Stimulated activated CD4-positive, alpha-beta T cell treated with anti-CD3 and anti-CD28 coated beads, Interleukin-1b, Interleukin-23, amount 100 ng/mL, for 24 hours (primary cell): Measurements from ENCODE around the gene CRIM1.

Source experiments
- DNase-seq, 4 experiments: peaks; one replicate each; pipeline ENCODE4 v3.0.0-alpha.2; 2020; ENCODE audit warnings: low read depth in 4 of 4, low spot score in 1 of 4

CRIM1 gene

DNA sequence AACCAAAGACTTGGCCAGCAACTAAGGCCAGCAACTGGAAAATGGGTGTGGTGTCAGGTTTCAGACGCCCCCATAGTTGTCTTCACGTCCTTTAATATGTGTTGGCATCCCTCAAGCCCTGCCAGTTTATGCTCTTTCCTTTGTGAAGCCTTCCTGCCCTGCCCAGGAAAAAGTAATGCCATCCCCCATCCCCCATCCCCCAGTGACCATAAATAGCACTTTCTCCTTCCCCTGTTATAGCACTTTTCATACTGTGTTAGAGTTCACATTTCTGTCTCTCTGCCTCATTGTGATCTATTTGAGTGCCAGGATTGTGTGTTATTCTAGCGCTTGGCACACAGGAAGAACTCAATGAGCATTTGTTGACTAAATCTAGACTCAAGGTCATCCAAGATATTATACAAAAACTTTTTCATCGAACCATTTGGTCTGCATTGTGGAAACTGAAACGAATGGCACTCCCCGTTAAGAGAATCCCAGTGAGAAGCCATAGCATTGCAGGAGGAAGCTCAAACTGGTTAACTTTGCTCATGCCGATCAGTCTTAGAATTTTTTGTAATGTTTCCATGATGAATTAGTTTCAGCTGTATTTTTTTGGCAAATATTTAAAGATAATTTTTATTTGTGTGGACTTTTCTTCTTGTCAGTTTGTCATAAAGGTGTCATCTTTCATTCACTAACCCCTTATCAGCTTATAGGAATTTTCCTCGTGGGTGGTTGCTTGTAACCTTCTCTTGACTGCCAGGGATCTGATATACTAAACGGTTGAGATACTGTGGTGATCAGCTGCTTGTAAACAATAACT lies 15.7 kb downstream of the CRIM1 start:
- no peak for DNase-seq

DNA sequence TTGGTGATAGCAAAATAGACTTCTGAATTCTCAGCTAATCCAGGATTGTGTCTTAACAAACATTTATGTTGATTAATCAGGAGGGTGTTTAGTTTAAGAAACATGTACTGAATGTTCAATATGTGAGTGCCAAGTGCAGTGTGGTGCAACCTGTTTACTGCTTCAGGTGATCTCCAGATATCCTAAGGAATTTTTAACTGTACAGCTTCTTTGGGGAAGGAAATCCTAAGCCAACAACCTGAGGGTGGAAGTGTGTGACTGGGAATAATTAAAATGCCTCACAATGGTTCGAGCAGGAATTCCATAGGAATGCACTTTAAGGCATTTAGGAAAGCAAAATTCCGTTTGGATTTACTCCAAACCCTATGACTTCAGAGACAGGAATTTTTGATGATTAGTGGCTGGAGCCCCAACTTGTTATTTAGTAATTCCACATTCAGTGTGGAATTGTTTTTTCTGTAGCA lies 16.4 kb downstream of the CRIM1 start:
- no peak for DNase-seq

DNA sequence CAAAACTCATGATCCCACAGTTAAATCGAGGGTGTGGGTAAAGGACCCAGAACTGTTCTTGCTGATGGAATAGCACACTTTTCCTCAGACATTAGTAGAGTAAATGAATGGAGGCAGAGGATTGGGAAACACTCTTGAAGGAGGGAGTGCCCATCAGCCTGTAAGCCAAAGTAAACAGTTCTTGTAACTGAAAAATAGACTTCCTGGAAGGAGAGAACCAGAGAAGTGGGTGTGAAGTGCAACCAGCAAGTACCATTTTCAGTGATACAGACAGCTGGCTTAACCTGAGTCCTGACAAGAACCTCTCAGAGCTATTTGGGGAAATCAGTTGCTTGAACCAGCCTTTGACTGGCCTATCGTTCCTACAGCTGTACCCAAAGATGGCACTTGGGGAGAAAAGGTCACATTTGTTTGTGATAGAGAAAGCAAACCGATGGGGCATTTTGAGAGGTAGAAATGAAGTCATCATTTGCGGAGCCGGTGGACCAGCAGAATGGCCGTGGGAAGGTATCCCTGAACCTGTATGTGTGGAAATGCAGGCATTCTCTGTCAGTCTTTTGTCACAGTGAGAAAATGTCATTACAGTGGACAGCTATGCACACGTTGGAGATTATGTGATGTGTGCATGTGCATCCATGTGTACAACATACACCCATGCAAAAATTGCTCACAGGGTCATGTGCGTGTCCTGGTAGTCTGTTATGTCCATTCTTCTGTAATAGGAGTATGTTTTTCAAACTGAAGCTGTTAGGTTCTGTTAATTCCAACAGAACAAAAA lies 17.8 kb downstream of the CRIM1 start:
- no peak for DNase-seq

DNA sequence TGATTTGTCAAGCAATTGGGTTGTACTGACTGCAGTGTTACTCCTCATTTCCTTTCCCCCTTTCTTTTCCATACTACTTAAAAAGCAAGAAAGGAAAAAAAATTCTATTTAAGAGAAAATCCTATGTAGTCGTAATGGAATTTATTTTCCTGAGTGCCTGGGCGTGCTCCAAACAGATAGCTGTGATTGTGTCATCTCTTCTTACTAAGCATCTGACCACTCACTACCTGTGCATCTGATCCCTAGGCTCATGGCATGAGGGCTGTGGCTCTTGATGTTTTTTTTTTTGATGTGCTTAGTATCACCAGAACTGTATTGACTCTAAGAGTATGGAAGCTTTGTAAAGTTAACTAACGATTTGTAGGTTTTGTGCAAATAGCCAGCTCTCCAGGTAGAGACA lies 19.0 kb downstream of the CRIM1 start:
- DNase-seq, result no peak

DNA sequence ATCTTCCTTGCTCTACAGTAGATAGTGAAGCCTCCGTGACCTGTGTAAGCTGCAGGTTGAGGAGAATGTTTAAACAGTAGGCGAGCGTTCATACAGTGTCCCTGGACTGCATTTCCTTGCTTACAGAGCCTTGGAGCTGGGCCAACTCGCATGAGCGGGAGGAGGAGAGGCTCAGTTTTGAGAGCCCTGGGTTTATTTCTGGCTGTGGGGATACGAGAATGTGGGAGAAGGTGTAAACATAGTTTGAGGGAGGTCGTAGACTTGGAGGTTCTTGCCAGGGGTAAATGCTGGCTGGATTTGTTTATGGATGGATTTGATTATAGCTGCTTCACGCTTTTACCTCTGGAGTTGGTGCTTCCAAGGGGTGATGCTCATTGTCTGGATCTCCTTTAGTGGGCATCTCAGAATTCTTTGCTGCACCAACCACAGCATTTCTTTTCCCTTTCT lies 20.8 kb downstream of the CRIM1 start:
- no peak for DNase-seq

DNA sequence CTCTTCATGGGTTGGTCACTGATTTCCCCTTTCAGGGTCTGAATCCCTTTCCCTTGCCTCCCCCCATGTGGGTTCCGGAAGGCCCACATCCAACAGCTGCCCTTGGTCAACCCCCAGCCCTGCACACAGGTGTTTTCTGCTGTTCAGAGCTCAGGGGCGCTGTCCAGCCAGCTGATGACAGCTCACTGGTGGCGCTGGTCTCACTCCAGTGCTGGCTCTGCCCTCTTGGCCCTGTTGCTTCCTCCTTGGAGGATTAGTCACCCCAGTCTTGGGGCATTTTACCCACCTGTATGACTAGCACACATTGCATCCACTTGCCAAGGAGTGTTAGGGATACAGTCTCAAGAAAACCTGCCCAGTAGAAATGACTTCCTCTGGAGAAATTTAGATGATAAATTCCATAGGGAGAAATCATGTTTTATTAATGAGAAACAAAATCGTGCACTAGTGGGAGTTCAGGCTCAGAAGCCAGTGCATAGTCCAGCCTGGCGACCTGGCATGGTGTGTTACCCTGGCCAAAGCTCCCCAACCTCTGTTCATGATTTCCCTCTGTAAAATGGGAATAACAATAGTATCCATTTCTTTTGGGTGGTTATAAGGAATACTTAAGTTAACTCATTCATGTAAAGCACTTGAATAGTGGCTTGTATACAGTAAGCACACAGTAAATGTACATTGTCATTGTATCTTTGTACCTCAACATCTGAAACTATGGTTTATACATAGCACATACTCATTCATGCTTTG lies 21.6 kb downstream of the CRIM1 start:
- DNase-seq, result no peak

DNA sequence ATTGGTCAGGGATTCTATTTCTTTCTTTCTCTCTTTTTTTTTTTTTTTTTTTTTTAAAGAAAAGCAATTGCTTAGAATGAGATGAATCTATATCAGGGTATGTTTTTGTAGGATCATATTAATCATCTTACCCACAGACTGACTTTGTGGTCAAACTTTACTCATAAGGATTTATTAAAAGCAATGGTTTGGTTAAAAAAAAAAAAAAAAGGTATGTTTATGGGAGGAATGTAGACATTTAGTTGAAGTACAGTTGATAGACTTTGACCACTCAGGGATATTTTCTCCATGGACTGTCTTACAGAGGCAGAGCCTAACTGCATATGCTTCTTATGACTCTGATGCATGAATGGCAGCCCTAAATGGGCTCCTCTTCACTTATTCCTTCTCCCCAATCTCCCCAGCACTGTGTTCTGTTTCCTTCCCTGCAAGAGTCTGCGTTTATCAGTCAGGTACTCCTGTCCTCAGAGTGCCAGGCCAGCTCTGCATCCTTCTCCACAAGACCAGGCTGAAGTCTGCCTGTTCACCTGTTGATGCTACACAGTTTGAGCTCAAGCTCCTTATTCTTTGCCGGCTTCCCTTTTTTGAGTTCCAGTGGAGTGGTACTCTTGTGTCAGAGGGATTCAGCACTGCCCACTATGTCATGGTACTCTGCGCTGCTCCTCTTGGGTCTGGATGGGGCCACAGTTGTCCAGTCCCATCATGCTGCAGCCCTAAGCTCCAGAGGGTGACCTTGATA lies 24.3 kb downstream of the CRIM1 start:
- DNase-seq, result no peak

DNA sequence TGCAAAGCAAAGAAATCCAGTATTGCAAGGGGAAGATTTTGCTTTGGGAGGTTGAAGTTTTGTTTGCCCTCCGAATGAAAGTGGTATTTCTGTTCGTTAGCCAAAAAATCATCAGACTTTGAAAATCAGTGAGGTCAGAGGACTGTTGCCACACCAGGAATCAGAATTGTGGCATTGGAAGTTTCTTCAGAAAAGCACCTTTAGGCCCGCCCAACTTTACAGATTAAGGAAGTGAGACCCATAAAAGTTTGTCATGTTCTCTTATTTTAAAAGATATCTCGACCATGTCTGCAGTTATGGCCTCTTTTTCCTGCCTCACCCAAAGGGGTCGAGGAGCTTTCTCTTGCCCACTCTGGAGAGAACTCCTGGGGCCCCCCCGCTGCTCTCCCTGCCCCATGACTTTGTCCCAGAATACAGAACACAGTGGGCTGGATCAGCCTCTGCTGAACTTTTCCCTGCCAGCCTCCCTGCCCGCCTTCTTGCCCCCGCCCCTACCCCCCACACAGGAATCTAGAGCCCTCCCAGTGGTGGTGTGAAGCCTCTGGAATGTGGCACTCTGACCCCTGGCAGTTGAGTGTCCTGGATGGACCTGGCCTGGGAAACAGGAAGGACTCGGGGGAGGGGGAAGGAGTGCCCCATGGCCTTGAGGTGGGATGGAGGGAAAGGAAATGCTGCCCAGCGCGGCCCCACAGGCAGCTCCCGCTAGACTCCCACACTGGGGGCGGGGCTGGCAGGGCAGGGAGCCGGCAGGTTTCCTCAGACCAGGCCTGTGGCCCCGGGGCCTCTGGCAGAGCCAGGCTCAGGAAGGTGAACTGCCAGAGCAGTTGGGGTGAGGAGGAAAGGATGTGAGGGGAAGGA lies 25.3 kb downstream of the CRIM1 start:
- no peak for DNase-seq

DNA sequence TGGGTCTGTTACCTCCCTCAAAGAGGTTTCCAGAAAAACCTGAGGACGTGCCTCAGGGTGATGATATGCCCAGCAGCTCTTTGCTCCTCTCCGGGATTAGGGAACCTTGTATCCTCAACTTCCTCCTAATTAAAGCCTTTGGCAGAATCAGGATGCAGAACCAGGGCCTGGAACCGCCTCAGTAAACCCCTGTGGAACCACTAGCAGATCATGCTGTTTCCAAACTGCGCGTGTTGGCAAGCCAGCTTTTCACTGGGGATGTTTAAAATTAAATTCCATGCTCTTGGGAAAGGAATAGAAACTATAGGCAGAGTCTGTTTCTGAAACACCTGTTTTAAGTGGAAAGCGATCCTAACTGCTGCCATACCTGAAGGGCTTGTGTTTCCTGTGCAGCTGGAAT lies 26.4 kb downstream of the CRIM1 start:
- no peak for DNase-seq

DNA sequence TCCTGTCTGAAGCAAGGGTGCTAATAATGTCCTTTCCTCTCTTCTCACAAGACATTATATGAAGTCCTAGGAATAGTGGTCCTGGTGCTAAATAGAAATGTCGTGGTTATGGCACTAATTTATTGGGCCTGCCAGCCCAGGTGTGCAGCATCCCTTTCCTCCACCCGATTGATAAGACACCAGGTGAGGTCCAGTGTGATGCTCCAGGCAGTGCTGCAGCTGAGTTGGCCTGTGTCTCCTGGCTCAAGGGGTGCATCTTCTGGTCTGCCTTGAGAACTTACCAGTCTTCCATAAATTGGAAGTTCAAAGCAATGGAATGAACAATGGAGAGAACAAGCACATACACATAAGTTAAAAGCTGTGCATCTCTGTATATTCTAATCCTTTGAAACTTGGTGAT lies 26.9 kb downstream of the CRIM1 start:
- DNase-seq, result no peak

DNA sequence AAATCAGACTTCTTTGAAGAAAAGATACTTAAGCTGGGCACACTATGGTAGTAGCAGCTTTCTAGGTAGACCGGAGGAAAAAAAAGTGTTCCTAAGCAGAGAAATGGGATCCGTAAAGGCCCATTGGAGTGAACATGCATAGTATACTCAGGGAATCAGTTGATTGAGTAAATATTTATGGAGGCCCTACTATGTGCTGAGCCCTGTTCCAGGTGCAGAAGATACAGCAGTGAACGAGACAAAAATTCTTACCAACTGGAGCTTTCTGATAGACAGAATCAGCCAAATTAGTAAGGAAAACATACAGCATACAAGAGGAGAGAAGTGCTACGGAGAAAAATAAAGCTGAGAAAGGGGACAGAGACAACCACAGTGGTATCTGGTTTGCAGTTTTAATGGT lies 28.1 kb downstream of the CRIM1 start:
- no peak for DNase-seq

DNA sequence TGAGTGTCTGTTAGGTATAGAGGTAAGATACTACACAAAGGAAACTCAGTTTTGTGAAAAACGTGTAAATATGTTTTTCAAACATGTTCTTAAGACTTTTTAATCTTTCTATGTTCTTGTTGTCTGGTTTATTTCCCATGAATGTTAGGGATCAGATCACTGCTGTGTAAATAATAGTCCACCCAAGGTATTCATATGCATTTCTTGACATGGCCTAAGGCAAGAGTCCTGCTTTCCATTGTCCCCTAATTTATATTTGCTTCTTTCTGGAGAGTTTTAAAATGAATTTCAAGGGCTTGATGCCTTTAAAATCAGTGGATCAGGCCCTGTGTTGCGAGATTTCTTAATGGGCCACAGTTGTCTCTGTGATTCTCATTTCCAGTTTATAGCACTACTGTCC lies 28.9 kb downstream of the CRIM1 start:
- no peak for DNase-seq

DNA sequence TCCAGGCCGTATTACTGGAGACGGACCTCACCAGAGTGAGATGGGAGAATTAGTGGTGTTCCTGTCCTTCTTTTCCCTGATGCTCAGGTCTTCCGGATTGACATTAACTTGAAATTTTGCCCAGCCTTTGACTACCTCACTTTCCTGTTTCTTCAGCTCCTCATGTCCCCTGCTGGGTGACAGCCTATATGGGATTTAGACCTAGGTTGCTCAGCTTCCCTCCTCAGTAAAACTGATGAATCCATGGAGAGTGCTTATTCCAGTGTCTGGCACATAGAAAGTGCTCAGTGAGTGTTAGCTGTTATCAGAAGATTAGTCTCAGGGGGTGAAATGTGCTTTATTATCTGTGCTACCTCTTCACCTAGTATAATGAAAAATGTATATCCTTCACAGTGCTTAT lies 30.0 kb downstream of the CRIM1 start:
- no peak for DNase-seq

DNA sequence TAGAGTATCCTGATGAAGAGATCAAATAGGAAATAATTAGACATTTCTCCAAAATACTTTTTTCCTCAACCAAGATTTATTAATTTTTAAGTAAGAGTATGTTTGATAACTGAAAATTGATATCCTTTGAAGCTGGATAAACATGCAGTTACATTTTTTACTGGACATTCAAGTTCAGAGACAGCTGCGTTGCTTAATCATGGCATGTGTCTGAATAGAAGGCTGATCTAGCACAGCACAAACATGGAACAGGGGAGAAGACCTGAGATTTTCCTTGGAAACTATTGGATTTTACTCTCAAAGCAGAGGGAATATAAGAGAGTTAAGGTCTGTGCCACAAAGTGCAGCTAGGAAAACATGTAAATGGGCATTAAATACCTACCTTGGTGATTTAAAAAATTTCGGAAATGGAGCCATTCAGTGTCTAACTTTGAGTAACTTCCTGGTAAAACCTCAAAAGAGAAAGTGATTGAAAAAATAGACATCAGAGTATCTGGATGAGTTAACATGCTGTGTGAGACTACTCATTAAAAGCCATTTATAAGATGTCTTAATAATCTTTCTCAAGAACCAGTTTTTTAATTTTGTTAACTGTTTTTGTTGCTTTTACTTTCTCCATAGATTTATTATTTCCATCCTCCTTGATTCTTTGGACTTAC lies 31.8 kb downstream of the CRIM1 start:
- no peak for DNase-seq

DNA sequence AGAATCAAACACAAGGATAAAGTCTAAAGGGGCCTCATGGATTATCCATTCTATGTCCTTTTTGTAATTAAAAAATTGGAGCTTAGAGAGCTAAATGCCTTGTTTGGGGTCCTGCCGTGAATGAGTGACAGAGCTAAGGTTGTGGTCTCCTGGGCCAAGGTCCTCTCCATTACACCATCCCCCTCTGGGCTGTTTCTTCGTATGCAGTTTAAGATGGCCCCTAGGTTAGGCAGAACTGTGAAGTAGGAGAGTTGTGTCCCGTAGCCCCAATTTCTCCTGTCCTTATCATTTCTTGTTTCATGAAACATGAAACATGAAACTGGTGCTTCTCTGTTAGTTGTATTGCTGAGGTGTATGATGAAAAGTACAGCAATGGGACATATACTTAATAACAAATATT lies 32.9 kb downstream of the CRIM1 start:
- DNase-seq, result no peak

DNA sequence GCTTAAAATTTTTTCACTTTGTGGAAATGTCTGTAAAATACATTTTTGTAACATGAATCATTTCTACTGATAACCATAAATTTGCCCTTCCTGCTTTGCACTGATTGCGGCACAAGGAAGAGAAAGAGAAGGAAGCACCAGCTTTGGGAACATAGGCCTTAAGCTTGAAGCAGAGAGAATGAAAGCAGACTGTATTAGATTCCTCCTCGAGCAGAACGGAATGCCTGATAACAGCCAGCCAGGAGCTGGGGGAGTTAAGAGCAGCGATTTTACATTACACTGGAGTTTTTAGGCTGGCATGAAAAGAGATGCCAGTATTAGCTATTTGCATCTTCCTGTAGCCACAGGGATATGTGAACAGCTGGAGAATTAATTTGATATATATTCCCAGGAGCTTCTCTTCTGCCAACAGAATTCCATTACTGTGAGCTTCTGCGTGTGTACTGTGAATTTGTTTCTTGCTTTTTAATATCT lies 33.5 kb downstream of the CRIM1 start:
- DNase-seq, result no peak

DNA sequence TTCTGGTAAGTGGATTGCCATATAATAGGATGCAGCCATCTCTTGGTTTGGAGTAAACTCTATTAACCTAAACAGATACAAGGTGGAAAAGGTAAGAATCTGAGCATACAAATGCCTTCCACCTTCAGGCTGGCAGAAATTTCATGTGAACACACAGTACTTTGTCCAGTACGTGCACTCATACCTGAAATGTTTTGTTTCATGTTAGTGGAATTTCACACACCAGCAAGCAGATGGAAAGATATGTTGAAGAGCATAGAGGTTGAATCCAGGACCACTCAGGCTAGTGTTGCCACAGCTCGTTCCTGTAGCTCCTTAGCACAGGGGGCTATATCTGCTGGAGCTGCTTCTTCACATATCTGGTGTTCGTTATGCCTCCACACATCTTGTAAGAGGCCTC lies 34.0 kb downstream of the CRIM1 start:
- no peak for DNase-seq

DNA sequence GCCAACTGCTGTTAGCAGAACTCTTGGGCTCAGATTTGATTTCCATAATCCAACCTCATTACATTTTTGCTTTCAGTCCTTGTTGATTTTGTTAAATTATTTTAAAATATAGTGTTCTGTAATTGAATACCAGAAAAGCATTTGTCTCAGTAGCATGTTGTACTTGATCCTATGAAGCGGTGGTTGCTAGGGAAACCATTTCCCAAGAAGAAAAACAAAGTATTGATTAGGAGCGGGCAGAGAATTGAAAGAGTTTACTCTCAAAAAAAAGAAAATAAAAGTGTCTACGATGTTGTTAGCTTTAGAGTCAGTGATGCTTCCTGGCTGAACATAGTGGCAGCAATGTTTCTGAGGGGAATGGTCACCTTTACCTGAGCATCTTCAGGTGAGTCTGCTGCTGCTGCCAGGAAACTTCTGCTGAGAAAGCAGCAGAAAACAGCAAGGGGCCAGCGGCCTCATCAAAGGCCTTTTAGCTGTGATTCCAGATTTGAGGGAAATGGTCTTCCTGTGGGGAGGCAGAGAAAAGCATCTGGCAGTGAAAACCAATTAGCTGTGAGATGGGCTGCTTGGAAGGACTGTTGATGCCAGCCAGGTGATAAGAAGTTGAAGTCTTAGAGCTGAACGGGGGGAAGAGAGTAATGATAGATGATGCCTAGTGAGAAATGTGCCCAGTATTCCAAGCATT lies 37.1 kb downstream of the CRIM1 start:
- DNase-seq, result no peak

DNA sequence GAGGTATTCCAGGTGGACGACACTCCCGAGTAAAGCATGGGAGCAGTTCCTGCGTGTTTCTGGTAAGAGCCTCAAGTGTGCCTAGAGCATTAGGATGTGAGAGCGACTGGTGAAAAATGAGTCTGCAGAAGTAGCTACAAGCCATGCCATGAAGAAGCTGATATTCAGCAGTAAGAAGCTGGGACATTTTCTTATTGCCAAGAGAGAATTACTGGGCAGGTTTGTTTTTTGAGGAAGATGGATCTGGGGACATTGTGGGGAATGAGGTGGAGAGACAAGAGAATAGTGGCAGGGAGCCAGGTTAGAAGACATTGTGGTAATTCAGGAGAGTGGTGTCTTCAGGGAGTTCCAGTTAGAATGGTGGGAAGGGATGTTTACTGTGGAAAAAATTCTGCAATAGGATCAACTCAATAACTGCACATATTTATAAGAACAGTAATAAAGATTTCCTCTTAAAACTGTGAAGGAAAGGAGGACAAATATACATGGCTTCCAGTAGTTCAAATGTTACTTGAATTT lies 38.2 kb downstream of the CRIM1 start:
- no peak for DNase-seq
